IMR-90 (cell line): ENCODE data around the gene ARGFX. TPM values are rescaled to one million over a fixed set of nuclear protein-coding genes. Genes with fewer than 3 reads are reported as not detected.

Source experiments
- ATAC-seq: fragments of 200-7000 bp; cut with Tn5 transposase; 2 replicates; pipeline ENCODE4 v1.9.1; 2020; ENCODE audit warnings: low read depth, mild to moderate bottlenecking, moderate library complexity
- BruUV-seq: library from RNA; stranded (reverse); fragments of 400-500 nt; replicated peaks from 2 replicates; lab custom pipeline; 2021; lab: Mats Ljungman, UMichigan
- CTCF ChIA-PET: fragments of 300-600 bp; formaldehyde crosslinking; extraction: SDS; loops from one replicate; lab custom pipeline; 2021; ENCODE audit warnings: antibody characterized with exemption; lab: Yijun Ruan, JAX
- POLR2A ChIA-PET: fragments of 300-600 bp; sonication (Branson Sonifier 250); formaldehyde crosslinking; loops from one replicate; lab custom pipeline; 2022; ENCODE audit warnings: antibody characterized with exemption; ENCODE audit not compliant: unreplicated experiment; lab: Charles Lee
- DNase-seq: peaks from one replicate; pipeline ENCODE4 v3.0.0; 2013
- H2AFZ ChIP-seq: replicated peaks from 2 replicates; pipeline ENCODE3; 2013; ENCODE audit warnings: low read length, mild to moderate bottlenecking; ENCODE audit not compliant: poor library complexity
- H2AK5ac ChIP-seq: 2 replicates; pipeline ENCODE4 v1.6.1; 2013; ENCODE audit warnings: low read depth, low read length, inconsistent platforms
- H2AK9ac ChIP-seq: replicated peaks from 2 replicates; pipeline ENCODE3; 2013; ENCODE audit warnings: mild to moderate bottlenecking, low read depth, low read length, moderate library complexity; ENCODE audit not compliant: poor library complexity
- H2BK120ac ChIP-seq: 2 replicates; pipeline ENCODE4 v1.6.1; 2013; ENCODE audit warnings: low read depth, low read length, inconsistent platforms
- H2BK15ac ChIP-seq: 3 replicates; pipeline ENCODE4 v1.6.1; 2013; ENCODE audit warnings: low read depth, low read length, inconsistent platforms
- H2BK20ac ChIP-seq: 2 replicates; pipeline ENCODE4 v1.6.1; 2013; ENCODE audit warnings: low read depth, mild to moderate bottlenecking, inconsistent platforms, low read length, moderate library complexity
- H2BK5ac ChIP-seq: 2 replicates; pipeline ENCODE4 v1.6.1; 2013; ENCODE audit warnings: mild to moderate bottlenecking, low read depth, low read length, inconsistent platforms; ENCODE audit not compliant: poor library complexity, severe bottlenecking
- H3K14ac ChIP-seq: replicated peaks from 2 replicates; pipeline ENCODE4 v1.6.1; 2013; ENCODE audit warnings: low read depth, low read length, inconsistent platforms
- H3K18ac ChIP-seq: 2 replicates; pipeline ENCODE4 v1.6.1; 2013; ENCODE audit warnings: low read depth, low read length, control low read depth
- H3K23ac ChIP-seq: 2 replicates; pipeline ENCODE4 v1.6.1; 2013; ENCODE audit warnings: low read depth, low read length, inconsistent platforms
- H3K27ac ChIP-seq: 2 replicates; pipeline ENCODE4 v1.5.1; 2013; ENCODE audit warnings: mild to moderate bottlenecking, control low read depth, low read length; ENCODE audit not compliant: insufficient read depth
- H3K27me3 ChIP-seq: 2 replicates; pipeline ENCODE4 v1.6.1; 2013; ENCODE audit warnings: low read length; ENCODE audit not compliant: control insufficient read depth, insufficient read depth
- H3K36me3 ChIP-seq: 2 replicates; pipeline ENCODE4 v1.6.1; 2013; ENCODE audit warnings: low read length, mixed read lengths; ENCODE audit not compliant: control insufficient read depth, insufficient read depth
- H3K4ac ChIP-seq: 2 replicates; pipeline ENCODE4 v1.6.1; 2013; ENCODE audit warnings: low read depth, low read length, inconsistent platforms
- H3K4me1 ChIP-seq: 2 replicates; pipeline ENCODE4 v1.6.1; 2013; ENCODE audit warnings: low read length, mixed read lengths; ENCODE audit not compliant: control insufficient read depth, insufficient read depth
- H3K4me2 ChIP-seq: 2 replicates; pipeline ENCODE4 v1.6.1; 2013; ENCODE audit warnings: low read depth, mild to moderate bottlenecking, control low read depth, low read length, moderate library complexity
- H3K4me3 ChIP-seq: 2 replicates; pipeline ENCODE4 v1.5.1; 2013; ENCODE audit warnings: low read depth, mild to moderate bottlenecking, control low read depth, low read length, moderate library complexity; ENCODE audit not compliant: insufficient read depth
- H3K56ac ChIP-seq: 2 replicates; pipeline ENCODE4 v1.6.1; 2013; ENCODE audit warnings: low read length, inconsistent platforms; ENCODE audit not compliant: insufficient read depth; ENCODE audit errors: extremely low read depth
- H3K79me1 ChIP-seq, 2 experiments: 2 replicates each; pipeline ENCODE4 v1.6.1; 2013; ENCODE audit warnings: low read length in 2 of 2, inconsistent platforms in 1 of 2, low read depth in 1 of 2
- H3K9ac ChIP-seq: 2 replicates; pipeline ENCODE4 v1.6.1; 2013; ENCODE audit warnings: low read depth, low read length, control low read depth
- H3K9me1 ChIP-seq: 2 replicates; pipeline ENCODE4 v1.6.1; 2013; ENCODE audit warnings: low read length, inconsistent platforms; ENCODE audit not compliant: insufficient read depth
- H3K9me3 ChIP-seq: 2 replicates; pipeline ENCODE4 v1.6.1; 2013; ENCODE audit warnings: low read length; ENCODE audit not compliant: control insufficient read depth, insufficient read depth
- H4K20me1 ChIP-seq: 2 replicates; pipeline ENCODE4 v1.6.1; 2013; ENCODE audit warnings: low read length, inconsistent platforms; ENCODE audit not compliant: insufficient read depth
- H4K5ac ChIP-seq: 2 replicates; pipeline ENCODE4 v1.6.1; 2013; ENCODE audit warnings: mild to moderate bottlenecking, low read depth, low read length, control low read depth
- H4K8ac ChIP-seq, 2 experiments: 2 replicates each; pipeline ENCODE4 v1.6.1; 2013; ENCODE audit warnings: low read depth in 2 of 2, low read length in 2 of 2, control low read depth in 1 of 2, inconsistent platforms in 1 of 2
- H4K91ac ChIP-seq: 2 replicates; pipeline ENCODE4 v1.6.1; 2013; ENCODE audit warnings: low read depth, low read length, inconsistent platforms; ENCODE audit not compliant: insufficient read depth
- BHLHE40 ChIP-seq: fragments of 150-350 bp; IDR thresholded peaks from 2 replicates; pipeline ENCODE4 v1.6.1; 2016; ENCODE audit warnings: mild to moderate bottlenecking, low read depth, low read length
- CEBPB ChIP-seq: IDR thresholded peaks from 2 replicates; pipeline ENCODE4 v1.6.1; 2012; ENCODE audit warnings: low read depth, low read length, improper control_type of control experiment
- dilution Hi-C: fragments of 300-500 bp; cut with HindIII; formaldehyde crosslinking; loops from one replicate; pipeline ENCODE4 v1.14.3; 2018; ENCODE audit warnings: low sequenced_read_pairs; ENCODE audit not compliant: unreplicated experiment
- in situ Hi-C: fragments of 300-500 bp; cut with MboI; formaldehyde crosslinking; loops from 3 replicates; pipeline ENCODE4 v1.14.3; 2019; ENCODE audit warnings: low sequenced_read_pairs, inconsistent platforms, mixed read lengths
- intact Hi-C: fragments of 100-400 bp; cut with micrococcal nuclease; formaldehyde crosslinking; loops from 2 replicates; pipeline ENCODE4 v1.10.0; 2022
- polyA plus RNA-seq, 3 experiments: library from polyadenylated mRNA; depleted of rRNA; stranded (reverse); fragments of >200 nt; gene quantifications; 2 replicates each; pipeline ENCODE4 v1.2.3, GENCODE V29; 2012; ENCODE audit warnings: low replicate concordance in 1 of 3
- total RNA-seq: library from RNA; depleted of rRNA; stranded (reverse); fragments of >200 nt; gene quantifications from 2 replicates; pipeline ENCODE4 v1.2.3, GENCODE V29; 2012

The ARGFX gene
- total and polyA plus RNA-seq, 2 of the 4 experiments (the other 2 are of a cell fraction) = not detected

- H3K36me3 ChIP-seq = no peaks in the 10 kb centered on the region
- no peak overlapping the region; the same call in 1 of the 2 replicates for H3K23ac ChIP-seq
- in situ Hi-C loops = no loop called here
- TF ChIP-seq BHLHE40 (no peak), CEBPB (peak; percentile 56; the same call in 1 of the 2 replicates)
- CTCF ChIA-PET = interaction anchor here (0.6 kb wide), 1 partner anchor 908 kb away, joined by 4 read pairs; no protein-coding TSS in a partner anchor
- H2BK20ac ChIP-seq = no peak overlapping the region
- H3K9me3 ChIP-seq = no peaks in the 10 kb centered on the region
- no peak overlapping the region for H3K18ac ChIP-seq
- H2BK15ac ChIP-seq = no peak overlapping the region
- no peak overlapping the region for H2AK5ac ChIP-seq
- dilution Hi-C loops = no loop called here
- no peaks in the 10 kb centered on the region for H3K4me1 ChIP-seq
- H4K20me1 ChIP-seq = no peaks in the 10 kb centered on the region
- no peak overlapping the region for H3K4me2 ChIP-seq
- POLR2A ChIA-PET = no interaction called here
- H3K27me3 ChIP-seq = no peaks in the 10 kb centered on the region
- no peak overlapping the region for H3K4me3 ChIP-seq
- intact Hi-C loops = no loop called here
- H3K56ac ChIP-seq = no peak overlapping the region
- no peak overlapping the region for H2BK5ac ChIP-seq
- no peak overlapping the region for H2AFZ ChIP-seq
- no peak overlapping the region for H2AK9ac ChIP-seq
- H4K5ac ChIP-seq = no peak overlapping the region
- no peak overlapping the region for H3K27ac ChIP-seq
- peaks cover 3 to 17% of the 10 kb centered on the region in 2 experiments for H3K79me1 ChIP-seq
- H4K8ac ChIP-seq = no peak overlapping the region
- no peak overlapping the region for H2BK120ac ChIP-seq
- H3K9ac ChIP-seq = no peak overlapping the region
- H3K4ac ChIP-seq = no peak overlapping the region
- no peak overlapping the region for H3K14ac ChIP-seq
- no peak overlapping the region for H4K91ac ChIP-seq
- ATAC-seq (no peak), DNase-seq (no peak)
- BruUV-seq = no TSS peak
- H3K9me1 ChIP-seq = no peaks in the 10 kb centered on the region
Measured at GRCh38 chr3:121542924-121543323, 24.8 kb upstream of the ARGFX start.
